Upper lobe of left lung (tissue), 4 donors: Measurements from ENCODE around the gene TBP.

ENCODE experiments used
- CTCF ChIP-seq, 6 experiments: fragments of 450-650 bp in 4 of 6; fragments of 200-600 bp in 2 of 6; sonication (generic) in 2 of 6; IDR thresholded peaks; one replicate each; pipeline ENCODE4 v1.5.1; 2016 to 2019; ENCODE audit warnings: antibody characterized with exemption in 6 of 6
- POLR2A ChIP-seq, 4 donors: fragments of 450-650 bp; IDR thresholded peaks; one replicate each; pipeline ENCODE4 v1.5.1; 2016 to 2017; ENCODE audit warnings: antibody characterized with exemption in 4 of 4, mild to moderate bottlenecking in 2 of 4

- TF ChIP-seq CTCF (IDR thresholded peaks at IDR 0.05): no peak
- TF ChIP-seq POLR2A (IDR thresholded peaks at IDR 0.05): no peak
These were observed 44.5 kb upstream of the TBP start for GRCh38 chr6:170509723-170510018.
